GM18909 (cell line): Measurements from ENCODE around the gene PMEL.
"Not testable (repeated sequence)": the region's sequence is repeated elsewhere in the genome, so short reads cannot be mapped to it uniquely, and the experiment has no call there.

Experiments used
- ATAC-seq: cut with Tn5 transposase; IDR thresholded peaks from one replicate; pipeline ENCODE4 v1.9.1; 2021; ENCODE audit warnings: mild to moderate bottlenecking; ENCODE audit not compliant: unreplicated experiment, poor library complexity

The PMEL gene

DNA sequence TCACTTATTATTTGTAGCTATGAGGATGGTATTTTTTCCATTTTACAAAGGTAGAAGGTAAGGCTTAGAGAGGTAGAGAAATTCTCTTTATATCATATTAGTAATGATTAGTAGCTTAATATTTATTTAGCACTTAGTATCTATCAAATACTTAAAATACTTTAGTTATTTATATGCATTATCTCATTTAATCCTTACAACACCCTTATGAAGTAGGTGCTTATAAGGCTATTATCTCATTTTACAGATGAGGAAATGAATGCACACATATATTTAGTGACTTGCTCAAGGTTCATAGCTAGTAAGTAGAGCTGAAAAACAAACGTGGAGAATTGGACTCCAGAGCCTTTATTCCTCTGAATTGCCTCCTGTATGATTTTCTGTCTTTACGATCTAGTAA, 19.0 kb upstream of the PMEL start:
- ATAC-seq: no peak

DNA sequence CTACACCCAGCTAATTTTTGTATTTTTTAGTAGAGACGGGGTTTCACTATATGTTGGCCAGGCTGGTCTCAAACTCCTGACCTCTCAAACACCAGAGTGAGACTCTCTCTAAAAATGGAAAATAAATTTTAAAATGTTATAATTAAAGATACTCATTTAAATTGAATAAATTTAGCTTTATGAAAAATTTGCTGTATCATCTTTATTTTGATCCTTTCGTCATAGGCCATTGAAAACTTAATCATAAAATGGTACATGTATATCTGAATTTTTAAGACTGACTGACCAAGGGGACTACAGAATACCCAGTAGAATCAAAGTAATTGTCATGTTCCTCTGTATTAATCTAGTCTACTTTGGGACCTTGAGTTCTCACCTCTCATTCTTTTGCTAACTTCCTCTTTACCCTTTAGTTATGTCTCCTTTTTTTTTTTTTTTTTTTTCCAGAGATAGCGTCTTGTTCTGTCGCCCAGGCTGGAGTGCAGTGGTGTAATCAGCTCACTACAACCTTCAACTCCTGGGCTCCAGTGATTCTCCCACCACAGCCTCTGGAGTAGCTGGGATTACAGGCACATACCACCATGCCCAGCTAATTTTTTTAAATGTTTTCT, 17.5 kb upstream of the PMEL start:
- no peak for ATAC-seq

DNA sequence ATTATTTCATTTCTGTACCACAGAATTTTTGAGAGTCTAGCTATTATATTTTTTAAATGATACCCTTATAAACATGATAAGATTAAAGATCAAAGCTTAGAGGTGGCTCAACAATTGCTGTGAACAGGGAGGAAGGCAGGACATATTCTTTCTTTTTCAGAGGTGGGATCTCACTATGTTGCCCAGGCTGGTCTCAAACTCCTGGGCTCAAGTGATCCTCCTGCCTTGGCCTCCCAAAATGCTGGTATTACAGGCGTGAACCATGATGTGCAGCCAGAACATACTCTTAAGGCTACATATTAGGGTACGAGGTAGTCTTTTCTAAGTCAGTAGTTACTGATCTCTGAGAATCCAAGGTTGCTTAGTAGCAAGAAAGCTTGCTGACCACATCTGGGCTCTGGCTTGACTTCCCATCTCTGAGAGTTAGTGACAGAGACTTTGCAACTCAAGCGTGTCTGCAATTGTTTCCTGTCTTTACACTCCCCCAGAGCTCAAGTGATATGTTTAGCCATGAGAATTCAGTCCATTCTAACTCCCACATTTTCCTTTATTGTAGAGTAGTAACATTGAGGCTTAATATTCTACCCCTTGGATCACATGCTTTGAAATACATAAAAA, 16.6 kb upstream of the PMEL start:
- ATAC-seq: peak; percentile 88

DNA sequence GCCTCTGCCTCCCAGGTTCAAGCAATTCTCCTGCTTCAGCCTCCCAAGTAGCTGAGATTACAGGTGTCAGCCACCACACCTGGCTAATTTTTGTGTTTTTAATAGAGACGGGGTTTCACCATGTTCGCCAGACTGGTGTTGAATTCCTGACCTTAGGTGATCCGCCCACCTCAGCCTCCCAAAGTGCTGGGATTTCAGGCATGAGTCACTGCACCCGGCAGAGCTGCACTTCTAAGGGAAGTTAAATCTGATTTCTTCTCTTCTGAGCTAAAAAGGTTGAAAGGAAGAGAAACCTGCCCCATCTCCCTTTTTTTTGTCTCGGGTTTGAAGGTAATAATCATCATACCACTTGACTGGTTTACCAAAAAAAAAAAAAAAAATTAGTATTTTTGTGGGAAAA, 16.0 kb upstream of the PMEL start:
- ATAC-seq: not testable (repeated sequence)

DNA sequence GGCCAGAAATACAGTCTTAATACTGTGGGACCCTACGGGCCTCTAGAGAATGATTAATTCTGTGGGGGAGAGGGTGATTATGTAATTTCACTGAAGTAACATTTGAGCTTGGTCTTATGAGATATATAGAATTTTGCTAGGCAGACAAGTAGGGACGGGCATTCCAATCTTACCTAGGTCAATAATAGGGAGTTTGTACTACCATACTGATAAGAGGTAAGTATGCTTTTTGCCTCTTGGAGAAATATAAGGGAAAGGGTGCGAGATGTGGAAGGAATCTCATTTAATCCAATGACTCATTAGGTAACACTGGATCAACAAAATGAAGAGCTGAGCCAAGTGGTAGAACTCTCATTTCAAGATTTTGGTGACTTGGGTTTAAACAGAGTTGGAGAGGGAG, 13.2 kb upstream of the PMEL start:
- no peak for ATAC-seq

DNA sequence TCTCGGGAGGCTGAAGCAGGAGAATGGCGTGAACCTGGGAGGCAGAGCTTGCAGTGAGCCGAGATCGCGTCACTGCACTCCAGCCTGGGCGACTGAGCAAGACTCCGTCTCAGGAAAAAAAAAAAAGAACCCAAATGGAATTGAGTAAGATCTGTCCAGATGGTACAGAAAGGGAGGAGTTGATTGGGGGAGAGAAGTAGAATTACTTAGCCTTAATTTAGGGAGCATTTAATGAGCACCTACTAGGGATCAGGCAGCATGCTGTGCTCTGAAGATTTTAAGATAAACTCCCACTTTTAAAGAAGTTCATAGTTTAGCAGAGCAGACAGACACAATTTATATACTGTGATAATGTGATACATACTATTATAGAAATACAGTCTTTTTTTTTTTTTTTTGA, 12.6 kb upstream of the PMEL start:
- ATAC-seq: no peak

DNA sequence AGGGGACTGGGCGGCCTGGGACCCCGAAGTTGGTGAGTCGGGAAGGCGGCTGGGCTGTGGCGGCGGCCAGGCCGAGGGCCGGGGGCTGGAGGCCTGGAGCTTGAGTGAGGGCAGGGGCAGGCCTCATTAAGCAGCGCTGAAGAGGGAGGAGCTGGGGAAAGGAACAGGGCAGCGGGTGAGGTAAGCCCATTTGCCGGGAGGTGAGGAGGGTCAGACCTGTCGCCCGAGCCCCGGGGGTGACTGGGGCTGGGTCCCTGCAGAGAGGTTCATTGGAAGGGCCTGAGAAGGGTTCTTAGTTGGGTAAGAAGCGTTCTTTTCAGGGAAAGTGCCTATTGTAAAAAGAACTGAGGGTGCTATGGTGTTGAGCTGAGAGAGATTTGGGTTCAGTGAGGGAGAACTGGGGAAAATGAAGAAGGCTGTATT, 8.5 kb upstream of the PMEL start:
- peak; percentile 15 for ATAC-seq

DNA sequence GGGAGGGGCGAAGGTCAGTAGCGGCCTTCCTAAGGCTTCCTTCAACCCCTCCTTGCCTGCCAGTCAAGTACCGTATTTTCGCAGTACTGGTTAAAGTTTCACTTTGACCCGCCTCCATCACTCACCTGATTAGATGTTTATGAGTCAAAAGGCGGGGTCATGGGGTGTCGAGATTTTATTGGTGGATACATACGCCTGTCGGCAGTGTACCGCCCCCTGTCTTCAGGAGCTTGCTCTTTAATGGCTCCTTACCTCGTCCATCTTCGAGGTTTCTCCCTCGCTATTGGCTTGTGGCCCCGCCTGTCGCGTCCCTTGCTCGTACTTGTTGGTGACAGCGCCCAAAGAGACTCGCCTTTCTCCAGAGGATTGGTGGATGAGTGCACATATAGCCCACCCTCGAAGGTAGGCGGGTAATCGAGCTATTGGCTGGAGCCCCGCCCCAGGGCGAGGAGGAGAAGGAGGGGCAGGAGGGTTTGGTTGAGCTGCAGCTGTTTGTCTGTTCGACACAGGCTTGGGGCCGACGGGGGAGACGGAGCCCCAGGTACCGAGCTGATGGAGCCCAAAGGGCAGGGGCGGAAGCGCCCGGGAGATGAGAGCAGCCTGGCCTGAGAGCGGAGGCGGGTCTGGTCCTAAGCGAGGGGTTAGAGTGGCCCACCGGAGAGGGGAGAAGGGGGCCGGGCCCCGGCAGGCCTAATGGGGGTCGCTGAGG, 7.9 kb upstream of the PMEL start, which contains the start of gene RAB5B:
TSS of gene RAB5B (plus strand) at position 480 of the 709 bp plus-strand sequence. CDS start 12,883 bp downstream, outside the sequence.
- peak; percentile 94 for ATAC-seq

DNA sequence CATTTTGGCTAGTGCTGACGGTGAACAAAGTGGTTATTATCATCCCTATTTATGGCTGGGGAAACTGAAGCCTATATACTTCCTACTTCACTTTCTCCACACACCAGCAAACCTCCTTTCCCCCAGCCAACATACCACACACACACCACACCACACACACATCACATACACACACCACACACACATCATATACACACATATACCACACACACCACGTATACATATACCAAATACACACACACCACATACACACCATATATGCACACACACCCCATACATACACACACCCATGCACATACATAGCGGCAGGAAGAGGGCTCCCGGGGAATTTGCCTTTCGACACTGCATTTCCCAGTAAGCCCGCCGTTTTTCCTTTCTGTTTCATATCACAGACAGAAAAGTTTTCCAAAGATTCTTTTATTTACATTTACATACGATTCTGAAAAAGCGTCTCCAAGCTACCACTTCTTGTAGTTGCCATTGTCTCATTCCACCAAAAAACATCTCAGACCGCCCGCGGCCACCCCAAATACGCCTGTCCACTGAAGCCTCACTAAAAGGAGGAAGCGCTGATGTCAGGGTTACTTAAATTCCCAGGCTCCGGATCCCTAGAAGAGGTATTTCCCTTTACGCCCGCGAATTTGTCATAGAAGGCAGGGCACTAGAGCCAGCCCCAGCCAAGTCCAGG, 7.2 kb upstream of the PMEL start:
- no peak for ATAC-seq

DNA sequence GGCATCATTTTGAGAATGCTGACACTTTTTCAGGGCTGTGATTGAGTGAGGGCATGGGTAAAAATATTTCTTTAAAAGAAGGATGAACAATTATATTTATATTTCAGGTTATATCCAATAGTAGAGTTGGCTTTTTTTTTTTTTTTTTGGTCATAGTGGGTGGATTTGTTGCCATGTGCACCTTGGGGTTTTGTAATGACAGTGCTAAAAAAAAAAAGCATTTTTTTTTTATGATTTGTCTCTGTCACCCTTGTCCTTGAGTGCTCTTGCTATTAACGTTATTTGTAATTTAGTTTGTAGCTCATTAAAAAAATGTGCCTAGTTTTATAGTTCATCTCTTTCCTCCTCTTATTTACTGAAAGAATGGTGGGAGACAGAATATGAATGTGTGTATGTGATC, 6.6 kb upstream of the PMEL start:
- ATAC-seq: no peak

DNA sequence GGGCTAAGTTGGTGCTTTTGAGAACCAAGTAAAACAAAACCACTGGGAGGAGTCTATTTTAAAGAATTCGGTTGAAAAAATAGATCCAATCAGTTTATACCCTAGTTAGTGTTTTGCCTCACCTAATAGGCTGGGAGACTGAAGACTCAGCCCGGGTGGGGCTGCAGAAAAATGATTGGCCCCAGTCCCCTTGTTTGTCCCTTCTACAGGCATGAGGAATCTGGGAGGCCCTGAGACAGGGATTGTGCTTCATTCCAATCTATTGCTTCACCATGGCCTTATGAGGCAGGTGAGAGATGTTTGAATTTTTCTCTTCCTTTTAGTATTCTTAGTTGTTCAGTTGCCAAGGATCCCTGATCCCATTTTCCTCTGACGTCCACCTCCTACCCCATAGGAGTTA, 6.2 kb upstream of the PMEL start:
- no peak for ATAC-seq

DNA sequence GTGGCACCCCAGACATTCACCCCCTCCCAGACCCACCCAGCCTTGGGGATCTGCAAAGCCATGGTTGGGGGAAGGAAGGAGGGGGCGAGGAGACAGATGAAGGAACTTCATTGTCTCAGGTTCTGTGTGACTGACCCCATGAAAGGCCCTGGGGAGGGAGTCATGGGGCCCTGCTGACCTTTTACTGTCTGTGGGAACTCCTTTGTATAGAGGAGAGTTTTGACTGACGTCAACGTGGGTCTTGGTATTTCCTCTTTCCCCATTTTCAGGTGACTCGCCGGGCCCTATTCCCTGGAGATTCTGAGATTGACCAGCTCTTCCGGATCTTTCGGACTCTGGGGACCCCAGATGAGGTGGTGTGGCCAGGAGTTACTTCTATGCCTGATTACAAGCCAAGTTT, 4.9 kb upstream of the PMEL start:
- ATAC-seq: no peak

DNA sequence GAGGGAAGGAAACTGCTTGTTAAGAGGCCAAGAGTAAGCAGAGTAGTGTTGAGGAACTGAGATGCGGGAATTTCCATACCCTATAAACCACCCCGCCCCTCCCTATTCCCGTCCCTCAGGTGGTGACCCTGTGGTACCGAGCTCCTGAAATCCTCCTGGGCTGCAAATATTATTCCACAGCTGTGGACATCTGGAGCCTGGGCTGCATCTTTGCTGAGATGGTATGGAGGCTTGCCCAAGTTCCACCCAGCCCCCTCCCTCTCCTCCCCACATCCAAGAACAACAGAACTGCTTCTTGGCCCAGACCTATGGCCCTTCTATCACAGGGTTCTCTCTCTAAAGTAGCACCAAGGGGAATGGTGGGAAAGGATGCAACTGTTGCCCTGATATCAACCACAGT, 3.5 kb upstream of the PMEL start:
- no peak for ATAC-seq

DNA sequence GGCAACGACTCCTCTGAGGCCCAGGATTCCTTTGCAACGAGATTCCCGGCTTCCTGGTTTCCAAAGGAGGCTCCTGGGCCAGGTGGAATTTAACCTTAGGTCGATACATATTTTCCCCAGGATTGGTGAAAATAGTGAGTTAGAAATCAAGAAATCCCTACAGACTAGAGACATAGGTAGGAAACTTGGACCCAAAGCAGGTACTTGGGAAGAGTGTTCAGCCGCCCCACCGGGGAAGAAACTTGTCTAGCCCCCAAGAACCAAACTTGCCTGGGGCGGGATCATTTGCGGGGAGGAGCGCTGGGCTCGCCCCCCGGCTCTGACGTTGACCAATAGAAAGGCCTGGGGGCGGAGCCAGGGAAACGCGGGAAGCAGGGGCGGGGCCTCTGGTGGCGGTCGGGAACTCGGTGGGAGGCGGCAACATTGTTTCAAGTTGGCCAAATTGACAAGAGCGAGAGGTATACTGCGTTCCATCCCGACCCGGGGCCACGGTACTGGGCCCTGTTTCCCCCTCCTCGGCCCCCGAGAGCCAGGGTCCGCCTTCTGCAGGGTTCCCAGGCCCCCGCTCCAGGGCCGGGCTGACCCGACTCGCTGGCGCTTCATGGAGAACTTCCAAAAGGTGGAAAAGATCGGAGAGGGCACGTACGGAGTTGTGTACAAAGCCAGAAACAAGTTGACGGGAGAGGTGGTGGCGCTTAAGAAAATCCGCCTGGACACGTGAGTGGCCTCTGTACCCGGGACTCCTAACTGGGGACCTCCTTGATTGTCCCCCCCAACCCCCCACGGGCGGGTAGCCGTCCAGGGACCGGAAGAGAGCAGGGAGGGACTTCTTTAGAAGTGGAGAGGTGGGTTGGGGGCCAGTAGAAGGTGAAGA, 803 bp upstream of the PMEL start, which contains the start of gene CDK2:
TSS of gene CDK2 (plus strand) at position 423 of the 874 bp plus-strand sequence. CDS start at position 602, 179 bp downstream.
- peak; percentile 97 for ATAC-seq

DNA sequence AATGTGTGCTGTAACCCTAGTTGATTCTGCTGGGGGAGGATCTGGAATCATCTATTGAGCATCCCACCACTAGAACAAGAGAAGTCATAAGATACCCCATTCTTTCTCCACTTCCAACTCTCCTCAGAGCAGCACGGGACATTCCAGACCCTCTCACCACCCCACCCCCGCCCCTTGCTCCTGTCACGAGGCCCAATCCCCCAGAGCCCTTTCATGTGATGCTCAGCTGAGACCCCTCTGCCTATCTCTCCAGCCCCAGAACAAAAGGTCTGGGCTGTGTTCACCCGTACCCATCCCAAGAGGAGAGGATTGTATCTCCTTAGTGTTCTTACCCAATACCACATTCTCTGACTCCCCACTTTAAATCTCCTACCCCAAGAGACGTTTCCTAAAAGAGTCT, 602 bp downstream of the PMEL start:
- ATAC-seq: no peak

DNA sequence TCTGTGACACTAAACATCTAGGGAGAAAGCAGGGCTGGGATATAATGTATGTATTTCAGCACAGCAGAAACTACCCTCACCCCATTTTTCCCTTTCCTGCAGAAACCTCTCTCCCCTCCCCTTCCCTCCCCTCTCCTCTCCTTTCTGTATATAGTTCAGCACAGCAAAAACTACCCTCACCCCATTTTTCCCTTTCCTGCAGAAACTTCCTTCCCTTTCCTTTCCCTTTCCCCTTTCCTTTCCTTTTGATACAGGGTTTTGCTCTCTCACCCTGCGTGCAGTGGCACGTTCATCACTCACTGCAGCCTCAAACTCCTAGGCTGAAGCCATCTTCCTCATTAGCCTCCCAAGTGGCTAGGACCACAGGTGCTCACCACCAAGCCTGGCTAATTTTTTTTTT, 2.1 kb downstream of the PMEL start:
- ATAC-seq: no peak

DNA sequence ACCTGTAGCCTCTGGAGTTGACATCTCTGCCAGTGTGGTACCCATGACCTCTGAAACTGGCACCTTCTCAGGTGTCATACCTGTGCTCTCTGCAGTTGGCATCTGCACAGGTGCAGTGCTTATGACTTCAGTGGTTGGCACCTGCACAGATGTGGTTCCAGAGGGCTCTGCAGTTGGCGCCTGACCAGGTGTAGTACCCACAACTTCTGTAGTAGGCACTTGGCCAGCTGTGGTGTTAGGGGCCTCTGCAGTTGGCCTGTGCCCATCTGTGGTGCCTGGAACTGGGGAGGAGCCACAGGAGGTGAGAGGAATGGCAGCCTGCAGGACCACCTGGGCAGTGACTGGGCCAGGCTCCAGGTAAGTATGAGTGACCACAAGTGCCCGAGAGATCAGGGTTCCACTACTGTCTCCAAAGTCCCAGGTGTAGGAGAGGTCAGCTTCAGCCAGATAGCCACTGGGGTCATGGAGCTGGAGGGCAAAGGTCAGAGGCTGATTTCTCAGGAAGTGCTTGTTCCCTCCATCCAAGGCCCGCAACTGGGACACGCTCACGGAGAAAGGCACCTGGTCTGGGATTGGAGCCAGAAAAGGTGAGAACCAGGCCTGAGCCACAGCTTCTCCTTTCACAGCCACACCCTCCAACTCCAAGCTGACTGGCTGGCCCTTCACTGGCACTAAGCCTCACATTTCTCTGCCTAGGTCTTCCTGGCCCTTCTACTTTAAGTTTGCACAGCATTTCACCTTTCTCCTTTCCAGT, 8.6 kb downstream of the PMEL start:
- no peak for ATAC-seq

DNA sequence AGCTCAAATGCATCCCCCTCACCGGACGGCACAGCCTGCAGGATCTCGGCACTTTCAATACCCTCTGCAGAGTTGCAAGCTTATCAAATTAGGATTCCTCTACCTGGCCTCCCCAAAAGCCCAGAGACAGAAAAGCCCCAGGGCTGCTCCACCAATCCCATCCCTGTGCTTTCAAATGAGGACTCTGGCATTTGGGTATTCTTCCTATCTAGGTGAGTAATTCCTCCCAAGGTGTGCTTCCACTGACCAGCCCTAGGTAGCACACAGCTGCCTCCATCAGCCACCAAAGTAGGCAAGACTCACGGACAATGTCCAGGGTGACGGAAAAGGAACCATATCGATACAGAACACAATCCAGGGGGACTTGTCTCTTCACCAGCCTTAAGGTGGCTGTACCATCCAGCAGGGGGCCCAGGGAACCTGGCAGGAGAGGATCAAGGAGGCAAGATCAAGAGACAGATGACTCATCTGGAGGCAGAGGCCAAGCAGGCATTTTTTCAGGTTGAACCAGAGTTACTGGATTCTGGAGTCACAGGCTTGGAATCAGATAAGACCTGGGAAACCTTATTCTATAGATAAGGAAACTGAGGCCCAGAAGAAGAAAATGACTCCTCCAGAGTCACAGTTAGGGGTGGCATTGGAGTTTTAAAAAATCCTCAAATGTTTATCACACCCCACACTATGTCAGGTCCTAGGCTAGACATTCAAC, 9.9 kb downstream of the PMEL start:
- ATAC-seq: no peak

DNA sequence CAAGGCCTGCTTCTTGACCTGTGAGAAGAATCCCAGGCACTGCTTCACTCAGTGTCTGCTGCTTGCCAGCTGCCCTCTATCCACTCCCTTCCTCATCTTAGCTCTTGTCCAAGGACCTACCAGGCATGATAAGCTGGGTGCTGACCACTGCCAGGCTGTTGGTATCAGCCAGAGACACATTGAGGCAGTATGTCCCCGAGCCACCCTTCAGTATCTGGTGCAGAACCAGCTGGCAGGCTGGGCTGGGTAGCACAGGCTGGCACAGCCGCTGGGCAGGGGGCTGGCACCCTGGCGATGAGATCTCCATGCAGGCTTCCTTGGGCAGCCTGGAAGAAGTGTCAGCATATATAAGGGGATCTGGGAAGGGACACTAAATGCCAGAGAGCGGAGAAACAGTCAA, 10.5 kb downstream of the PMEL start:
- no peak for ATAC-seq
